Calu3 (cell line): ENCODE measurements around the gene USP38. TPM values are rescaled to one million over a fixed set of nuclear protein-coding genes. Genes with fewer than 3 reads are reported as not detected.
A peak's percentile ranks its signal among the peaks of the same experiment; 100 is the strongest.

Source experiments
- Bru-seq: library from RNA; stranded (reverse); fragments of 400-500 nt; gene quantifications from one replicate; lab custom pipeline; 2021; lab: Mats Ljungman, UMichigan
- BruChase-seq, 2 experiments: library from RNA; stranded (reverse); fragments of 400-500 nt; gene quantifications; one replicate each; lab custom pipeline; 2021; lab: Mats Ljungman, UMichigan
- BruUV-seq: library from RNA; stranded (reverse); fragments of 400-500 nt; replicated peaks from 2 replicates; lab custom pipeline; 2021; lab: Mats Ljungman, UMichigan
- CTCF ChIA-PET: fragments of 300-600 bp; sonication (Branson Sonifier 250); formaldehyde crosslinking; loops from one replicate; lab custom pipeline; 2022; ENCODE audit warnings: antibody characterized with exemption; lab: Charles Lee
- DNase-seq: peaks from one replicate; pipeline ENCODE4 v3.0.0; 2022
- H3K27ac Mint-ChIP-seq: one replicate; pipeline ENCODE4 v1.8.0; 2022; ENCODE audit warnings: mixed read lengths; ENCODE audit not compliant: unreplicated experiment
- H3K27me3 Mint-ChIP-seq: one replicate; pipeline ENCODE4 v1.8.0; 2022; ENCODE audit warnings: mixed read lengths; ENCODE audit not compliant: unreplicated experiment
- H3K36me3 Mint-ChIP-seq: one replicate; pipeline ENCODE4 v1.8.0; 2022; ENCODE audit warnings: mild to moderate bottlenecking, moderate library complexity, mixed read lengths; ENCODE audit not compliant: insufficient read depth, unreplicated experiment
- H3K4me1 Mint-ChIP-seq: one replicate; pipeline ENCODE4 v1.8.0; 2022; ENCODE audit warnings: mild to moderate bottlenecking, low read depth, mixed read lengths; ENCODE audit not compliant: unreplicated experiment
- H3K4me3 Mint-ChIP-seq: one replicate; pipeline ENCODE4 v1.8.0; 2022; ENCODE audit warnings: mild to moderate bottlenecking, low read depth, moderate library complexity, mixed read lengths; ENCODE audit not compliant: unreplicated experiment
- H3K9me3 Mint-ChIP-seq: one replicate; pipeline ENCODE4 v1.8.0; 2022; ENCODE audit warnings: low read depth, mixed read lengths; ENCODE audit not compliant: unreplicated experiment
- CTCF ChIP-seq: fragments of 200-600 bp; IDR thresholded peaks from one replicate; pipeline ENCODE4 v1.8.0; 2022; ENCODE audit warnings: antibody characterized with exemption; ENCODE audit not compliant: unreplicated experiment
- intact Hi-C: fragments of 100-400 bp; cut with micrococcal nuclease; formaldehyde crosslinking; loops from one replicate; pipeline ENCODE4 v1.10.0; 2022; ENCODE audit not compliant: unreplicated experiment
- long read RNA-seq: library from polyadenylated mRNA; stranded (forward); transcript quantifications from one replicate; pipeline ENCODE4 v2.0.0, GENCODE V29; 2022
- total RNA-seq: library from RNA; stranded (reverse); gene quantifications from 2 replicates; pipeline ENCODE4 v1.2.3, GENCODE V29; 2022

USP38 gene
- total RNA-seq: 15.9 and 17.1 TPM in 2 replicates
- Bru-seq, nascent RNA: percentile 81 among the genes with signal in this experiment
- BruChase-seq, experiment 1, labeled RNA remaining after a 6-hour chase: percentile 66 among the genes with signal in this experiment
- BruChase-seq, experiment 2, labeled RNA remaining after a 2-hour chase: percentile 78 among the genes with signal in this experiment
- long read RNA-seq, full-length matches to known transcripts: 13 of 17 reads
- long read RNA-seq, partial matches to known transcripts: 4 of 17 reads
- long read RNA-seq, other reads (novel, unspliced or antisense): 0 of 17 reads

GRCh38 chr4:143184503-143185252 is at the start of gene USP38:
TSS of gene USP38 (plus strand) at chr4:143184917. CDS start at chr4:143185451, 534 bp downstream.
- H3K4me3 Mint-ChIP-seq: peak within 1 kb of the TSS; percentile 85
- intact Hi-C loops: no loop called here
- H3K27me3 Mint-ChIP-seq: no peaks in the 10 kb centered on the region
- no peak for TF ChIP-seq CTCF
- H3K27ac Mint-ChIP-seq: peak within 1 kb of the TSS; percentile 94
- no peaks in the 10 kb centered on the region for H3K9me3 Mint-ChIP-seq
- peak; percentile 85 for DNase-seq
- peaks cover 38% of the 10 kb centered on the region for H3K36me3 Mint-ChIP-seq
- BruUV-seq: no TSS peak
- H3K4me1 Mint-ChIP-seq: peaks cover 23% of the 10 kb centered on the region
- CTCF ChIA-PET: no interaction called here

- no peak overlapping the region for H3K27ac Mint-ChIP-seq
- no peaks in the 10 kb centered on the region for H3K27me3 Mint-ChIP-seq
- H3K4me1 Mint-ChIP-seq: no peaks in the 10 kb centered on the region
- H3K9me3 Mint-ChIP-seq: no peaks in the 10 kb centered on the region
- no TSS peak for BruUV-seq
- no peak for TF ChIP-seq CTCF
- DNase-seq: no peak
- intact Hi-C loops: no loop called here
- H3K36me3 Mint-ChIP-seq: no peaks in the 10 kb centered on the region
- no peak overlapping the region for H3K4me3 Mint-ChIP-seq
- CTCF ChIA-PET: no interaction called here
Measured at GRCh38 chr4:143135358-143135757, 49.4 kb upstream of the USP38 start.

GRCh38 chr4:143140696-143141095 is 44.0 kb upstream of the USP38 start:
- CTCF ChIA-PET: no interaction called here
- H3K9me3 Mint-ChIP-seq: no peaks in the 10 kb centered on the region
- intact Hi-C loops: no loop called here
- H3K36me3 Mint-ChIP-seq: no peaks in the 10 kb centered on the region
- no peak overlapping the region for H3K4me3 Mint-ChIP-seq
- no peaks in the 10 kb centered on the region for H3K4me1 Mint-ChIP-seq
- TF ChIP-seq CTCF: no peak
- H3K27ac Mint-ChIP-seq: no peak overlapping the region
- no TSS peak for BruUV-seq
- DNase-seq: no peak
- H3K27me3 Mint-ChIP-seq: no peaks in the 10 kb centered on the region

GRCh38 chr4:143148521-143148920 is 36.2 kb upstream of the USP38 start:
- Mint-ChIP-seq H3K27ac (no peak overlapping the region), H3K4me3 (no peak overlapping the region), H3K4me1 (no peaks in the 10 kb centered on the region), H3K36me3 (no peaks in the 10 kb centered on the region), H3K9me3 (peaks cover 10% of the 10 kb centered on the region), H3K27me3 (no peaks in the 10 kb centered on the region)
- CTCF ChIA-PET: no interaction called here
- TF ChIP-seq CTCF: no peak
- intact Hi-C loops: no loop called here
- BruUV-seq: no TSS peak
- DNase-seq: no peak
